HG03342 (cell line): ENCODE data around the gene SCNN1B.

Source experiments
- ATAC-seq: cut with Tn5 transposase; IDR thresholded peaks from one replicate; pipeline ENCODE4 v1.9.1; 2021; ENCODE audit warnings: mild to moderate bottlenecking, moderate library complexity; ENCODE audit not compliant: unreplicated experiment

Gene SCNN1B

GRCh38 chr16:23319861-23320615 lies 17.9 kb downstream of the SCNN1B start:
- ATAC-seq = no peak

- no peak for ATAC-seq
These were observed 18.6 kb downstream of the SCNN1B start for GRCh38 chr16:23320693-23321092.

GRCh38 chr16:23321206-23321875 lies 19.2 kb downstream of the SCNN1B start:
- ATAC-seq = no peak

- no peak for ATAC-seq
These were observed 21.3 kb downstream of the SCNN1B start for GRCh38 chr16:23323224-23324030.

GRCh38 chr16:23324727-23325126 lies 22.6 kb downstream of the SCNN1B start:
- ATAC-seq = no peak

GRCh38 chr16:23327836-23328235 lies 25.7 kb downstream of the SCNN1B start:
- ATAC-seq = no peak

- no peak for ATAC-seq
These were observed 28.1 kb downstream of the SCNN1B start for GRCh38 chr16:23330161-23330560.

- no peak for ATAC-seq
These were observed 28.6 kb downstream of the SCNN1B start for GRCh38 chr16:23330583-23331249.

GRCh38 chr16:23333034-23333579 lies 31.0 kb downstream of the SCNN1B start:
- no peak for ATAC-seq

- ATAC-seq = no peak
These were observed 31.8 kb downstream of the SCNN1B start for GRCh38 chr16:23333831-23334456.

- no peak for ATAC-seq
These were observed 32.4 kb downstream of the SCNN1B start for GRCh38 chr16:23334457-23334853.

- no peak for ATAC-seq
These were observed 32.8 kb downstream of the SCNN1B start for GRCh38 chr16:23334950-23335349.

GRCh38 chr16:23337836-23338550 lies 35.9 kb downstream of the SCNN1B start:
- ATAC-seq = no peak

GRCh38 chr16:23339787-23340186 lies 37.7 kb downstream of the SCNN1B start:
- ATAC-seq = no peak

GRCh38 chr16:23342083-23342640 lies 40.1 kb downstream of the SCNN1B start:
- no peak for ATAC-seq

GRCh38 chr16:23343643-23344612 lies 41.8 kb downstream of the SCNN1B start:
- no peak for ATAC-seq

GRCh38 chr16:23345237-23345636 lies 43.1 kb downstream of the SCNN1B start:
- ATAC-seq = no peak
